Lower leg skin (tissue), 3 donors: Measurements from ENCODE around the gene CTSA.

Experiments used
- CTCF ChIP-seq, 3 donors: fragments of 450-650 bp; IDR thresholded peaks; one replicate each; pipeline ENCODE4 v1.5.1; 2016; ENCODE audit warnings: antibody characterized with exemption in 3 of 3, mild to moderate bottlenecking in 3 of 3, moderate library complexity in 2 of 3
- POLR2A ChIP-seq, 2 donors: fragments of 450-650 bp; IDR thresholded peaks; one replicate each; pipeline ENCODE4 v1.6.1; 2016 to 2017; ENCODE audit warnings: antibody characterized with exemption in 2 of 2, mild to moderate bottlenecking in 1 of 2, moderate library complexity in 1 of 2

GRCh38 chr20:45924391-45925261, 33.5 kb downstream of the CTSA start:
- TF ChIP-seq CTCF (IDR thresholded peaks at IDR 0.05): no peak
- TF ChIP-seq POLR2A (IDR thresholded peaks at IDR 0.05): no peak
